ENCODE results near the gene AP1G2. TPM values are rescaled to one million over a fixed set of nuclear protein-coding genes. Genes with fewer than 3 reads are reported as not detected.

AP1G2 gene
- total and polyA plus RNA-seq, 2 of the 13 experiments (the other 11 are each of a cell fraction or from before 2014, with no cell fraction given) = 96.9 to 611 TPM

GRCh38 chr14:23613242-23614070 is 45.9 kb upstream of the AP1G2 start (continued):
- TF ChIP-seq ZMYM3 (CRISPR knock-in tag; IDR thresholded peaks at IDR 0.05) = peak; percentile 100
- TF ChIP-seq ZBTB1 (CRISPR knock-in tag; IDR thresholded peaks at IDR 0.05; ENCODE audit: borderline replicate concordance) = no peak
- no peak for TF ChIP-seq NBN (conservative IDR thresholded peaks at IDR 0.05)
- TF ChIP-seq ZNF691 (CRISPR knock-in tag; IDR thresholded peaks at IDR 0.05; ENCODE audit: borderline replicate concordance, low read depth) = no peak; the same call in 1 of the 2 replicates
- no peak for TF ChIP-seq ZNF562 (CRISPR knock-in tag; IDR thresholded peaks at IDR 0.05; ENCODE audit: borderline replicate concordance)
- TF ChIP-seq RELA (CRISPR knock-in tag; IDR thresholded peaks at IDR 0.05) = peak; percentile 40; the same call in 1 of the 2 replicates
- TF ChIP-seq SRF (IDR thresholded peaks at IDR 0.05; ENCODE audit: low read depth, low read length) = 0 out of 2 replicates have a peak, but pooled peaks have one; percentile 60
- TF ChIP-seq, protein P1, sequence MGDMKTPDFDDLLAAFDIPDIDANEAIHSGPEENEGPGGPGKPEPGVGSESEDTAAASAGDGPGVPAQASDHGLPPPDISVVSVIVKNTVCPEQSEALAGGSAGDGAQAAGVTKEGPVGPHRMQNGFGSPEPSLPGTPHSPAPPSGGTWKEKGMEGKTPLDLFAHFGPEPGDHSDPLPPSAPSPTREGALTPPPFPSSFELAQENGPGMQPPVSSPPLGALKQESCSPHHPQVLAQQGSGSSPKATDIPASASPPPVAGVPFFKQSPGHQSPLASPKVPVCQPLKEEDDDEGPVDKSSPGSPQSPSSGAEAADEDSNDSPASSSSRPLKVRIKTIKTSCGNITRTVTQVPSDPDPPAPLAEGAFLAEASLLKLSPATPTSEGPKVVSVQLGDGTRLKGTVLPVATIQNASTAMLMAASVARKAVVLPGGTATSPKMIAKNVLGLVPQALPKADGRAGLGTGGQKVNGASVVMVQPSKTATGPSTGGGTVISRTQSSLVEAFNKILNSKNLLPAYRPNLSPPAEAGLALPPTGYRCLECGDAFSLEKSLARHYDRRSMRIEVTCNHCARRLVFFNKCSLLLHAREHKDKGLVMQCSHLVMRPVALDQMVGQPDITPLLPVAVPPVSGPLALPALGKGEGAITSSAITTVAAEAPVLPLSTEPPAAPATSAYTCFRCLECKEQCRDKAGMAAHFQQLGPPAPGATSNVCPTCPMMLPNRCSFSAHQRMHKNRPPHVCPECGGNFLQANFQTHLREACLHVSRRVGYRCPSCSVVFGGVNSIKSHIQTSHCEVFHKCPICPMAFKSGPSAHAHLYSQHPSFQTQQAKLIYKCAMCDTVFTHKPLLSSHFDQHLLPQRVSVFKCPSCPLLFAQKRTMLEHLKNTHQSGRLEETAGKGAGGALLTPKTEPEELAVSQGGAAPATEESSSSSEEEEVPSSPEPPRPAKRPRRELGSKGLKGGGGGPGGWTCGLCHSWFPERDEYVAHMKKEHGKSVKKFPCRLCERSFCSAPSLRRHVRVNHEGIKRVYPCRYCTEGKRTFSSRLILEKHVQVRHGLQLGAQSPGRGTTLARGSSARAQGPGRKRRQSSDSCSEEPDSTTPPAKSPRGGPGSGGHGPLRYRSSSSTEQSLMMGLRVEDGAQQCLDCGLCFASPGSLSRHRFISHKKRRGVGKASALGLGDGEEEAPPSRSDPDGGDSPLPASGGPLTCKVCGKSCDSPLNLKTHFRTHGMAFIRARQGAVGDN (CRISPR knock-in tag; IDR thresholded peaks at IDR 0.05) = no peak; the same call in 1 of the 2 replicates
- peak; percentile 61 for TF ChIP-seq ZSCAN9 (CRISPR knock-in tag; IDR thresholded peaks at IDR 0.05; ENCODE audit: borderline replicate concordance)
- TF ChIP-seq ZNF749 (CRISPR knock-in tag; IDR thresholded peaks at IDR 0.05; ENCODE audit: borderline replicate concordance) = no peak
- no peak for TF ChIP-seq E2F2 (CRISPR knock-in tag; IDR thresholded peaks at IDR 0.05; ENCODE audit: borderline replicate concordance)
- TF ChIP-seq GATAD1 (CRISPR knock-in tag; IDR thresholded peaks at IDR 0.05) = peak; percentile 77; the same call in 1 of the 2 replicates
- peak; percentile 91 for TF ChIP-seq BCL6 (CRISPR knock-in tag; IDR thresholded peaks at IDR 0.05)
- TF ChIP-seq ZNF18 (CRISPR knock-in tag; IDR thresholded peaks at IDR 0.05; ENCODE audit: insufficient replicate concordance) = no peak
- TF ChIP-seq, protein P2, sequence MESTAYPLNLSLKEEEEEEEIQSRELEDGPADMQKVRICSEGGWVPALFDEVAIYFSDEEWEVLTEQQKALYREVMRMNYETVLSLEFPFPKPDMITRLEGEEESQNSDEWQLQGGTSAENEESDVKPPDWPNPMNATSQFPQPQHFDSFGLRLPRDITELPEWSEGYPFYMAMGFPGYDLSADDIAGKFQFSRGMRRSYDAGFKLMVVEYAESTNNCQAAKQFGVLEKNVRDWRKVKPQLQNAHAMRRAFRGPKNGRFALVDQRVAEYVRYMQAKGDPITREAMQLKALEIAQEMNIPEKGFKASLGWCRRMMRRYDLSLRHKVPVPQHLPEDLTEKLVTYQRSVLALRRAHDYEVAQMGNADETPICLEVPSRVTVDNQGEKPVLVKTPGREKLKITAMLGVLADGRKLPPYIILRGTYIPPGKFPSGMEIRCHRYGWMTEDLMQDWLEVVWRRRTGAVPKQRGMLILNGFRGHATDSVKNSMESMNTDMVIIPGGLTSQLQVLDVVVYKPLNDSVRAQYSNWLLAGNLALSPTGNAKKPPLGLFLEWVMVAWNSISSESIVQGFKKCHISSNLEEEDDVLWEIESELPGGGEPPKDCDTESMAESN (CRISPR knock-in tag; conservative IDR thresholded peaks at IDR 0.05) = no peak; the same call in none of the 2 replicates
- no peak for TF ChIP-seq ZC3H13 (CRISPR knock-in tag; IDR thresholded peaks at IDR 0.05)
- TF ChIP-seq GFI1 (CRISPR knock-in tag; IDR thresholded peaks at IDR 0.05; ENCODE audit: borderline replicate concordance) = peak; percentile 88
- TF ChIP-seq CENPX (CRISPR knock-in tag; IDR thresholded peaks at IDR 0.05) = no peak
- no peak for TF ChIP-seq SNAI1 (CRISPR knock-in tag; IDR thresholded peaks at IDR 0.05; ENCODE audit: borderline replicate concordance)
